Bronchial epithelial cell (primary cell): ENCODE measurements around the gene DNAJC5G. TPM values are rescaled to one million over a fixed set of nuclear protein-coding genes. Genes with fewer than 3 reads are reported as not detected.
A peak's percentile ranks its signal among the peaks of the same experiment; 100 is the strongest.

Experiments
- DNase-seq: peaks from one replicate; pipeline ENCODE4 v3.0.0-alpha.2; 2010; ENCODE audit warnings: low read depth
- FAIRE-seq: peaks from 2 replicates; lab custom pipeline; 2011; peaks lifted over from hg19 to GRCh38; lab: Jason Lieb, UNC
- H3K27me3 ChIP-seq: 2 replicates; pipeline ENCODE4 v1.5.1; 2011; ENCODE audit warnings: low read length; ENCODE audit not compliant: control insufficient read depth, insufficient read depth
- H3K36me3 ChIP-seq: 2 replicates; pipeline ENCODE4 v1.5.1; 2011; ENCODE audit warnings: low read length; ENCODE audit not compliant: control insufficient read depth, insufficient read depth
- H3K4me3 ChIP-seq: 2 replicates; pipeline ENCODE4 v1.5.1; 2011; ENCODE audit warnings: mild to moderate bottlenecking, low read depth, low read length, control low read depth
- CTCF ChIP-seq: IDR thresholded peaks from 2 replicates; pipeline ENCODE4 v1.5.1; 2011; ENCODE audit warnings: mild to moderate bottlenecking, moderate library complexity, low read length, control low read depth, inconsistent platforms; ENCODE audit not compliant: insufficient read depth, severe bottlenecking
- total RNA-seq: library from RNA; depleted of rRNA; stranded (reverse); fragments of >200 nt; gene quantifications from 2 replicates; pipeline ENCODE4 v1.2.1, GENCODE V29; 2014

Gene DNAJC5G
- total RNA-seq, 1 donor from 2014 or later, result not detected

DNA sequence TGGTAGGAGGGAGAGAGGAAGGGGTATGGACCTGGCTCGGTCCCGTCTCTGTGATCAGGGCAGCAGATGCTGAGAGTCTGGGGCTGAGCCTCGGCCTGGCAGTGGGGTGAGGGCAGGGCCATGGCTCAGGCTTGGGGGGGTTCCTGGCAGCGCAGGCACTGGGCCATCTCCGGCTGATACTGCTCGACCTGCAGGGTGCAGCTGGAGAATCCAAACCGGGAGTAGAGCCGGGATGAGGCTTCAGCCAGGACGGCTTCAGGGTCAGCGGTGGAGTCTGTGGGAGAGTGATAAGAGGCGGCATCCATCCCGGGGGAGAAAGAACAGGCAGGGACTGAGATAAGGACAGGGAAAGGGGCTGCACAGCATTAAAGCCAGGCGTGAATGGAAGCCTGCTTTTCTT lies 20.0 kb upstream of the DNAJC5G start:
- FAIRE-seq (no peak), DNase-seq (no peak)
- no peak for TF ChIP-seq CTCF
- peaks cover 10% of the 10 kb centered on the region for H3K27me3 ChIP-seq
- H3K36me3 ChIP-seq, result no peaks in the 10 kb centered on the region
- H3K4me3 ChIP-seq, result no peak overlapping the region

DNA sequence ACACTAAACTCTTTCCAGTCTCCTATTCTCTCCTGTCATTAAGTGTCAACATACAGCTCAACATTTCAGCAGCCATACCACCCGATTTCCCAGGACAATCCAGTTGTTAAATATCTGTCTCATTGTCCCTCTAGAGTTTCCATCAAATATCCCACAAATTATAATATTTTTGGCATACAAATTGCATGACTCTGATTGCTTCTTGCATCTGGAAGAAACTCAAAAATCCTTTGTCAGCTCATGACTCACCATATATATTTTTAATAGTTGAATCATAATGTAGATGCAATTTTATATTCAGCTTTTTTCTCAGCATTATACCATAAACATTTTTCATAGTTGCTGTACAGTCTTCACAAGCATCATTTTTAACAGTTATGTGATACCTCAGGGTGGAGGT lies 19.6 kb upstream of the DNAJC5G start:
- Histone ChIP-seq H3K27me3 (peaks cover 11% of the 10 kb centered on the region), H3K4me3 (no peak overlapping the region), H3K36me3 (no peaks in the 10 kb centered on the region)
- FAIRE-seq (no peak), DNase-seq (peak; percentile 35)
- no peak for TF ChIP-seq CTCF

GRCh38 chr2:27256855-27257454 lies 18.3 kb upstream of the DNAJC5G start:
- TF ChIP-seq CTCF, result no peak
- Histone ChIP-seq H3K27me3 (peaks cover 23% of the 10 kb centered on the region), H3K4me3 (no peak overlapping the region), H3K36me3 (no peaks in the 10 kb centered on the region)
- no peak for FAIRE-seq
- no peak for DNase-seq

DNA sequence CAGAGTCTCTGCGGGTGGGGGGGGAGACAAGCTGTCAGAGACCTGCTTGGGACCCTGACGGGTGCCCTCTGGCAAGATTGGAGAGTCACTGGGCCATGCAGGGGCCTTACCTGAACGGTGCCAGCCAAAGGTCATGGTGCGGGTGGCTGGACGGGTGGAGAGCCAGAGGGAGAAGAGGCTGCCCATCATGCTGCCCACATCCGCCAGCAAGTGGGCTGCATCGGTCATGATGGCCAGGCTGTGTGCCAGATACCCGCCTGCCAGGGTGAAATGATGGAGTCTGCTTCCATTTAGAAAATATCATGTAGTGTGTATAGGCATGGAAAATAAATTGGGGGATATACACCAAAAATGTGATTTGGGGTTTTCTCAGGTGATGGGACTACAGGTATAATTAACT lies 17.2 kb upstream of the DNAJC5G start:
- Histone ChIP-seq H3K36me3 (no peaks in the 10 kb centered on the region), H3K4me3 (no peak overlapping the region), H3K27me3 (peaks cover 28% of the 10 kb centered on the region)
- FAIRE-seq (no peak), DNase-seq (no peak)
- TF ChIP-seq CTCF, result no peak

GRCh38 chr2:27261241-27261925 lies 13.8 kb upstream of the DNAJC5G start:
- no peaks in the 10 kb centered on the region for H3K36me3 ChIP-seq
- no peak overlapping the region for H3K4me3 ChIP-seq
- FAIRE-seq, result peak; percentile 52
- H3K27me3 ChIP-seq, result peaks cover 53% of the 10 kb centered on the region
- DNase-seq, result no peak
- TF ChIP-seq CTCF, result no peak

GRCh38 chr2:27261926-27262298 lies 13.3 kb upstream of the DNAJC5G start:
- no peak overlapping the region for H3K4me3 ChIP-seq
- no peaks in the 10 kb centered on the region for H3K36me3 ChIP-seq
- H3K27me3 ChIP-seq, result peaks cover 53% of the 10 kb centered on the region
- DNase-seq, result no peak
- FAIRE-seq, result no peak
- no peak for TF ChIP-seq CTCF
